K562 (cell line): ENCODE results near the gene TRIM27. TPM values are rescaled to one million over a fixed set of nuclear protein-coding genes. Genes with fewer than 3 reads are reported as not detected.

Experiments used
- BACH1 ChIP-seq: fragments of 200-800 bp; sonication (Bioruptor generic); IDR thresholded peaks from 2 replicates; pipeline ENCODE4 v1.6.1; 2016; ENCODE audit warnings: missing genetic modification characterization, missing compliant biosample characterization
- DMBX1 ChIP-seq: fragments of 250-450 bp; sonication (Bioruptor Pico); IDR thresholded peaks from 2 replicates; pipeline ENCODE4 v1.8.0; 2022; ENCODE audit warnings: inconsistent platforms, mild to moderate bottlenecking, moderate library complexity, borderline replicate concordance
- EP400 ChIP-seq: fragments of 450-650 bp; IDR thresholded peaks from 2 replicates; pipeline ENCODE4 v1.6.1; 2017; ENCODE audit warnings: antibody characterized with exemption, mild to moderate bottlenecking, moderate library complexity
- FOXJ2 ChIP-seq: fragments of 200-800 bp; sonication (Bioruptor generic); IDR thresholded peaks from 2 replicates; pipeline ENCODE4 v1.6.1; 2016; ENCODE audit warnings: missing genetic modification characterization, missing compliant biosample characterization
- KDM5B ChIP-seq: fragments of 200-600 bp; sonication (generic); IDR thresholded peaks from 2 replicates; pipeline ENCODE4 v1.6.1; 2012; ENCODE audit warnings: low read depth, mild to moderate bottlenecking, moderate library complexity, low read length, control low read depth, inconsistent platforms; ENCODE audit not compliant: insufficient replicate concordance
- MAFF ChIP-seq: IDR thresholded peaks from 2 replicates; pipeline ENCODE4 v1.6.1; 2012; ENCODE audit warnings: low read length, improper control_type of control experiment
- MEF2A ChIP-seq: IDR thresholded peaks from 2 replicates; pipeline ENCODE4 v1.6.1; 2011; ENCODE audit warnings: low read depth, mild to moderate bottlenecking, low read length, moderate library complexity; ENCODE audit not compliant: control insufficient read depth
- MEF2D ChIP-seq: conservative IDR thresholded peaks from 2 replicates; pipeline ENCODE4 v1.6.1; 2016; ENCODE audit warnings: low read depth, missing genetic modification characterization, missing compliant biosample characterization
- NR2C2 ChIP-seq, 2 experiments: fragments of 200-800 bp in 1 of 2; sonication (Bioruptor generic) in 1 of 2; sonication (generic) in 1 of 2; formaldehyde crosslinking in 1 of 2; IDR thresholded peaks; 2 replicates each; pipeline versions ENCODE4 v1.6.1 to v1.8.0; 2016 to 2022; ENCODE audit warnings: mild to moderate bottlenecking in 1 of 2, missing compliant biosample characterization in 1 of 2, missing genetic modification characterization in 1 of 2, missing genetic modification reagents in 1 of 2
- NRF1 ChIP-seq, 2 experiments: fragments of 450-650 bp; IDR thresholded peaks in 1 of 2; conservative IDR thresholded peaks in 1 of 2; 2 replicates each; pipeline ENCODE4 v1.6.1; 2014; ENCODE audit warnings: mild to moderate bottlenecking in 2 of 2
- POLR2AphosphoS5 ChIP-seq: IDR thresholded peaks from 2 replicates; pipeline ENCODE4 v1.6.1; 2011; ENCODE audit warnings: mild to moderate bottlenecking, low read depth, low read length, moderate library complexity; ENCODE audit not compliant: control insufficient read depth, insufficient read depth
- SMARCA4 ChIP-seq: fragments of 450-650 bp; IDR thresholded peaks from 2 replicates; pipeline ENCODE4 v1.6.1; 2016
- TEAD1 ChIP-seq, 2 experiments: fragments of 450-650 bp in 1 of 2; sonication (generic) in 1 of 2; formaldehyde crosslinking; IDR thresholded peaks; 2 replicates each; pipeline versions ENCODE4 v1.4.0 to v1.8.0; 2020 to 2022; ENCODE audit warnings: mild to moderate bottlenecking in 2 of 2, missing genetic modification reagents in 1 of 2
- ZFP30 ChIP-seq: fragments of 250-450 bp; sonication (Bioruptor Pico); IDR thresholded peaks from 2 replicates; pipeline ENCODE4 v1.8.0; 2022; ENCODE audit warnings: moderate library complexity, mild to moderate bottlenecking, inconsistent platforms, borderline replicate concordance
- ZNF707 ChIP-seq: fragments of 250-450 bp; sonication (Bioruptor Pico); conservative IDR thresholded peaks from 2 replicates; pipeline ENCODE4 v1.8.0; 2022; ENCODE audit warnings: inconsistent platforms, mild to moderate bottlenecking, moderate library complexity
- polyA plus RNA-seq, 8 experiments: library from polyadenylated mRNA; depleted of rRNA in 4 of 8; stranded (reverse) in 5 of 8; unstranded in 3 of 8; fragments of >200 nt; fragmentation: Nextera tagmentation in 2 of 8; fragmentation: Illumina TruSeq in 1 of 8; extraction: Ambion mirVana in 2 of 8; extraction: Trizol in 1 of 8; gene quantifications; 2 replicates each; pipeline versions ENCODE4 v1.2.1 to v1.2.3, GENCODE V29; 2011 to 2014; ENCODE audit warnings: inconsistent platforms in 1 of 8, missing spikeins in 1 of 8
- total RNA-seq, 7 experiments: library from RNA; depleted of rRNA in 6 of 7; stranded (reverse); fragments of >200 nt in 6 of 7; fragmentation: Illumina TruSeq in 2 of 7; extraction: Trizol in 2 of 7; gene quantifications; 2 replicates each; pipeline versions ENCODE4 v1.2.1 to v1.2.3, GENCODE V29; 2011 to 2021; ENCODE audit warnings: low replicate concordance in 1 of 7
- TF ChIP-seq, protein P1 (sequence below): fragments of 450-650 bp; IDR thresholded peaks from 2 replicates; pipeline ENCODE4 v1.6.1; 2016
- TF ChIP-seq, protein P2 (sequence below): fragments of 250-450 bp; sonication (Bioruptor Pico); IDR thresholded peaks from 2 replicates; pipeline ENCODE4 v1.5.0; 2021
- TF ChIP-seq, protein P3 (sequence below), 2 experiments: fragments of 450-650 bp in 1 of 2; sonication (generic) in 1 of 2; formaldehyde crosslinking; conservative IDR thresholded peaks; 2 replicates each; pipeline versions ENCODE4 v1.4.0 to v1.8.1; 2020 to 2022; ENCODE audit warnings: mild to moderate bottlenecking in 1 of 2, missing genetic modification reagents in 1 of 2
- TF ChIP-seq, protein P4 (sequence below): sonication (generic); formaldehyde crosslinking; IDR thresholded peaks from 2 replicates; pipeline ENCODE4 v1.8.0; 2022; ENCODE audit warnings: mild to moderate bottlenecking, missing genetic modification reagents, borderline replicate concordance

Gene TRIM27
- total and polyA plus RNA-seq, 9 of the 15 experiments (the other 6 are each of a cell fraction or from before 2014, with no cell fraction given): 37.7 to 235 (median 122) TPM

DNA sequence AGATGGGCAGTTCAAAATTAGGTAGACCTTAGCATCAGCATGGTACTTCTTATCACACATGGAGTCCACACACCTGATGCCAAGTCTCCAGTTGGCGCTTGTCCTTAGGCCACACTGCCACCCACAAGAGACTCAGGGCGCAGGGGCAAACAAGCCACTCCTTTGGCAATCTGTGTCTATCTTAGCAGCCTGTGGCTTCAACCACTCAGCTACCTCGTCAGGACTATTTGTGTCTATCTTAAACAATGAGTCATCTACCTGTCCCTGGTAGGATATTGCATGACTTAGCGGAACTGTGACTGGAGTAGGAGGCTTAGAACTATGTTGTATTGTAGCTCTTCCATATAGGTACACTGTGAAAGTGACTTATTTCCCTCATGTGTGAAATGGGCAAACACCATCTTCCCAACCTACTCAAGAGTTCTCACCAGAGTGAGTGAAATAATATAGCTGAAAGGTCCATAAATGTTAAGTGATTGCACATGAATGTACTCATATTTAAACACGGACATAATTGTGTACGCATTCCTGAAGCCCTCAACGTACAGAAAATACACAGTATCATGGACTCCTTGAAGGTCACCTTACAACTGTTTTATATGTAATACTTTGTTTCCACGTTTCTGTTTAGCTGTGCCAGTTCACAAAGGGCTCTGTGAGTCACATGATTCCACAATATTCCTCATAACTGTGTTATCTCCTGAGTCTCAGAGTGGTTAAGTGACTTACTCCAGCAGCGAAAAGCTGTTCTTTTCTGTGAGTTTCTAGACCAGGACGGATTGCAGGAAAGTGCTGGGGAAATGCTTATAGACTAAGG lies 1.6 kb downstream of the TRIM27 start (continued):
- TF ChIP-seq EP400 (peak; percentile 49), NR2C2 (CRISPR knock-in tag; IDR thresholded peaks at IDR 0.05) (no peak), NR2C2 (tag; IDR thresholded peaks at IDR 0.05) (no peak), KDM5B (peak; percentile 18), TEAD1 (CRISPR knock-in tag; IDR thresholded peaks at IDR 0.05) (peak; percentile 33 to 39; a peak in 2 of 4 replicates), DMBX1 (CRISPR knock-in tag) (peak; percentile 52; the same call in 1 of the 2 replicates), MAFF (peak; percentile 87), POLR2AphosphoS5 (peak; percentile 50; the same call in 1 of the 2 replicates), ZFP30 (CRISPR knock-in tag) (peak; percentile 7; the same call in 1 of the 2 replicates), FOXJ2 (tag) (peak; percentile 72), MEF2A (0 out of 2 replicates have a peak, but pooled peaks have one; percentile 50), SMARCA4 (peak; percentile 82), NRF1 (conservative IDR thresholded peaks at IDR 0.05 in 1 of 2, IDR thresholded peaks at IDR 0.05 in 1 of 2) (peak in 1 of 2 experiments; percentile 52; a peak in 2 of 4 replicates), BACH1 (tag) (peak; percentile 91), ZNF707 (0 out of 2 replicates have a peak, but pooled peaks have one; percentile 5), MEF2D (tag) (peak; percentile 71)
- TF ChIP-seq, protein P1, sequence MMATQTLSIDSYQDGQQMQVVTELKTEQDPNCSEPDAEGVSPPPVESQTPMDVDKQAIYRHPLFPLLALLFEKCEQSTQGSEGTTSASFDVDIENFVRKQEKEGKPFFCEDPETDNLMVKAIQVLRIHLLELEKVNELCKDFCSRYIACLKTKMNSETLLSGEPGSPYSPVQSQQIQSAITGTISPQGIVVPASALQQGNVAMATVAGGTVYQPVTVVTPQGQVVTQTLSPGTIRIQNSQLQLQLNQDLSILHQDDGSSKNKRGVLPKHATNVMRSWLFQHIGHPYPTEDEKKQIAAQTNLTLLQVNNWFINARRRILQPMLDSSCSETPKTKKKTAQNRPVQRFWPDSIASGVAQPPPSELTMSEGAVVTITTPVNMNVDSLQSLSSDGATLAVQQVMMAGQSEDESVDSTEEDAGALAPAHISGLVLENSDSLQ: peak; percentile 76
- TF ChIP-seq, protein P2, sequence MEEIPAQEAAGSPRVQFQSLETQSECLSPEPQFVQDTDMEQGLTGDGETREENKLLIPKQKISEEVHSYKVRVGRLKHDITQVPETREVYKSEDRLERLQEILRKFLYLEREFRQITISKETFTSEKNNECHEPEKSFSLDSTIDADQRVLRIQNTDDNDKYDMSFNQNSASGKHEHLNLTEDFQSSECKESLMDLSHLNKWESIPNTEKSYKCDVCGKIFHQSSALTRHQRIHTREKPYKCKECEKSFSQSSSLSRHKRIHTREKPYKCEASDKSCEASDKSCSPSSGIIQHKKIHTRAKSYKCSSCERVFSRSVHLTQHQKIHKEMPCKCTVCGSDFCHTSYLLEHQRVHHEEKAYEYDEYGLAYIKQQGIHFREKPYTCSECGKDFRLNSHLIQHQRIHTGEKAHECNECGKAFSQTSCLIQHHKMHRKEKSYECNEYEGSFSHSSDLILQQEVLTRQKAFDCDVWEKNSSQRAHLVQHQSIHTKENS (CRISPR knock-in tag): no peak
- TF ChIP-seq, protein P3, sequence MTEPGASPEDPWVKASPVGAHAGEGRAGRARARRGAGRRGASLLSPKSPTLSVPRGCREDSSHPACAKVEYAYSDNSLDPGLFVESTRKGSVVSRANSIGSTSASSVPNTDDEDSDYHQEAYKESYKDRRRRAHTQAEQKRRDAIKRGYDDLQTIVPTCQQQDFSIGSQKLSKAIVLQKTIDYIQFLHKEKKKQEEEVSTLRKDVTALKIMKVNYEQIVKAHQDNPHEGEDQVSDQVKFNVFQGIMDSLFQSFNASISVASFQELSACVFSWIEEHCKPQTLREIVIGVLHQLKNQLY (CRISPR knock-in tag; conservative IDR thresholded peaks at IDR 0.05): 0 out of 4 replicates have a peak, but pooled peaks of 1 of the 2 experiments have one; percentile 47
- TF ChIP-seq, protein P4, sequence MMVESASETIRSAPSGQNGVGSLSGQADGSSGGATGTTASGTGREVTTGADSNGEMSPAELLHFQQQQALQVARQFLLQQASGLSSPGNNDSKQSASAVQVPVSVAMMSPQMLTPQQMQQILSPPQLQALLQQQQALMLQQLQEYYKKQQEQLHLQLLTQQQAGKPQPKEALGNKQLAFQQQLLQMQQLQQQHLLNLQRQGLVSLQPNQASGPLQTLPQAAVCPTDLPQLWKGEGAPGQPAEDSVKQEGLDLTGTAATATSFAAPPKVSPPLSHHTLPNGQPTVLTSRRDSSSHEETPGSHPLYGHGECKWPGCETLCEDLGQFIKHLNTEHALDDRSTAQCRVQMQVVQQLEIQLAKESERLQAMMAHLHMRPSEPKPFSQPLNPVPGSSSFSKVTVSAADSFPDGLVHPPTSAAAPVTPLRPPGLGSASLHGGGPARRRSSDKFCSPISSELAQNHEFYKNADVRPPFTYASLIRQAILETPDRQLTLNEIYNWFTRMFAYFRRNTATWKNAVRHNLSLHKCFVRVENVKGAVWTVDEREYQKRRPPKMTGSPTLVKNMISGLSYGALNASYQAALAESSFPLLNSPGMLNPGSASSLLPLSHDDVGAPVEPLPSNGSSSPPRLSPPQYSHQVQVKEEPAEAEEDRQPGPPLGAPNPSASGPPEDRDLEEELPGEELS (CRISPR knock-in tag): 0 out of 2 replicates have a peak, but pooled peaks have one; percentile 30
